Amygdala (tissue), 56 donors: Measurements from ENCODE around the gene ADTRP.

Experiments
- DNase-seq, 56 donors: peaks; one replicate each; lab custom pipeline; 2025; lab: John Stamatoyannopoulos, UW

The ADTRP gene

DNA sequence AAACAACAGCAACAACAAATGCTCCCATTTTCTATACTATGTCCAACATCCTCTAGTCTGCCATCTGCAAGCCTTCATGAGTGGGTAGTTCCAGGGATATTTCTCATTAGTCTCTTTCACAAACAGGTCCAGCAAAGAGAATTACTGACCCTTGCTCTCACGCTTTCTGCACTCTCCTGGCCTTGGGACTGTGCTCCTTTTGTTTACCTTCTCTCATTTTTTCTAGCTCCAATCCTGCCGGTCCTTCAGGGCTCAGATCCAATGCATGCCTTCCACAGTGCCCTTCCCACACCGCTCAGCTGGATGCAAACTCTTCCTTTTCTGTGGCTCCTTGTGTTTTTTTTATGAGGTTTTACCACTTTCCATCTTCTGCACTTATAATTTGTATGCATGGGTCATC, 47.2 kb downstream of the ADTRP start:
- DNase-seq = no peak

- no peak for DNase-seq
These were observed 48.0 kb downstream of the ADTRP start for GRCh38 chr6:11730641-11731040.

DNA sequence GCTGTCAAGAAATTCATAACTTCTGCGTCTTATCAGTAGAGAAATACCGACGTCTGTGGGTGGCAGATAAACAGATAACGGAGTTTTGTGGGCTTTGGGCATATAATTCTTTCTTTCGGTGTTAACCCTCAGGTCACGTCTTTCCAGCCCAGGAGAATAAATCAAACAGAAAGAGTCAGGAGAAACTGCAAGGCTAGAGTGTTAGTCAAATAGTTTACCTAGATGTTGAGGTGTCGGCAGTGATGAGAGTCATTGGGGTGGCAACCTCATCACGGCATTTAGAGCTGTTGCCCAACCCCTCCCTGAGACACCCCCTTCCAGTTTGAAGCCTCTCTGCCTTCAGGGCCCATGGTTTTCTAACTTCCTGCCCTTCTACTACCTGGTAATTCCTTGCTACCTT, 49.5 kb downstream of the ADTRP start:
- no peak for DNase-seq

- no peak for DNase-seq
These were observed 50.3 kb downstream of the ADTRP start for GRCh38 chr6:11727998-11728961.

GRCh38 chr6:11727346-11727997, 51.1 kb downstream of the ADTRP start:
- no peak for DNase-seq

DNA sequence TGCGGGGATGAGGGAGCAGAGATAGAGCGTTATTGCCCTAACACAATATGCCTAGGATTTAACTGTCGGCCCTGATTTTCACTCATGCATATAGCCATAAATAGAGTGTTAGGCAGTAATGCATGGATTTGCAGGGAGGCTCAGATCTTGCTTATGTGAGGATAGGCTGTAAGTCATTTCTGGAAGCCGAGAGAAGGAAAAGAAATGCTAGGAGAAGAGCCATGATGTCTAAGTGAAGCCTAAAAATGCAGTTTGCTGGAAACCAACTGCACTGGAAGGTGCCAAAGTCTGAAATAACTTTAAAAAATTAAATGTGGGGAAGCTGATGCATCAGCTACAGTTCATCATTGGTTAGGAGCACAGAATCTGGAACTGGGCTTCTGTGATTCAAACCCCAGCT, 54.3 kb downstream of the ADTRP start:
- no peak for DNase-seq

DNA sequence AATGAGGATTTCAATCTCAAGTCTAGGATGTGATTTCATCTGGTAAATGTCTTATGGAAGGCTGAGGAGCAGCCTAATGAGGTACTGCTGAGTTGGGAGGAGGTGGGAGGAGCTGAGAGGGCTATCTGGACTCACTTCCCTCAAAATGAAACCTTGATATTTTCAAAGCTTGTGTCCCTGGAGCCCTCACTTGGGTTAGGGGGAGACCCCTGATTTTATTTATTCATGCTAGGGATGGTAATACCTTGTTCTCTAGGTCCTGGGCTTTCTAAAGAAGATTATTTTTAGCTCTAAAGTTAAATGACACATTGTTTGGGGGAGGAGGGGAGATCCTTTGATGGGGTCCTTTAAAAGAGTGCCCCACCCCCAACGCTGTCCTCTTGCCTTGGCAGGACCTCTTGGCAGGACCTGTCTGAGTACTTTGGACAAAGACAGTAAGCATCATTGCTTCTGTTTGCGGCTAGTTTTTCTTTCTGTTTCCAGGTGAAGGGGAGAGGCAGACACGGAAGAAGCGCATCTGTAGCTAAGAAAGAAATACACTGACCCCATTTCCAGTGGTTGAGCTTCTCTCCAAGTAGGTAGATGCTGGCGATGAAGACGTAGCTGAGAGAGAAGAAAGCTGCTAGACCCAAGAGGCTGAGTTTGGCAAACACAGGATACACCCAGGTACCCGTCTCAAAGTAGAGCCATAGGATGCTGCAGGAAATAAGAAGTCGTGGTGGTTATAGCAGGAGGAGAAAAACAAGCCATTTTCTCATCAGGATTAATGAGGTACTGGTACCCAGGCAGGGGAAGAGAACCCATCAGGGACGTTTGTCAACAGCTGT, 55.6 kb downstream of the ADTRP start:
- DNase-seq = no peak

- no peak for DNase-seq
These were observed 56.4 kb downstream of the ADTRP start for GRCh38 chr6:11722220-11722619.

GRCh38 chr6:11718463-11718862, 60.1 kb downstream of the ADTRP start:
- no peak for DNase-seq

DNA sequence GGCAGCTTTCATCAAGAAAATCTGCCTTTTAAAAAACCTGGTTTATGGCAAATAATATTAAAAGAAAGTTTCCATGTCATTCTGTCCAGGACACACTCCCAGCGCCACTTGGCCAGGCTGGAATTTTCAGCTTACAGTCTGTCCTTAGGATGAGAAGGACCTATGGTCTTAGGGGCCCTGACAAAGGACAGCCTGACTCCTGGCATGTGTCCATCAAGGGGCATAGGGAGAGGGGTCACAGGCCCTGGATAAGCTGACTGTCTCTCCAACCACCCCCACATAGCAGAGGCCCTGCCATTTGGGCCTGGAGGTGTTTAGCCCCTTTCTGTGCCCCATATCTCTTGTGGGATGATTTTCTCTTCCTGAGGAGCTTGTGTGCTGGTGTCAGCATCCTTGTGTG, 60.6 kb downstream of the ADTRP start:
- DNase-seq = no peak

DNA sequence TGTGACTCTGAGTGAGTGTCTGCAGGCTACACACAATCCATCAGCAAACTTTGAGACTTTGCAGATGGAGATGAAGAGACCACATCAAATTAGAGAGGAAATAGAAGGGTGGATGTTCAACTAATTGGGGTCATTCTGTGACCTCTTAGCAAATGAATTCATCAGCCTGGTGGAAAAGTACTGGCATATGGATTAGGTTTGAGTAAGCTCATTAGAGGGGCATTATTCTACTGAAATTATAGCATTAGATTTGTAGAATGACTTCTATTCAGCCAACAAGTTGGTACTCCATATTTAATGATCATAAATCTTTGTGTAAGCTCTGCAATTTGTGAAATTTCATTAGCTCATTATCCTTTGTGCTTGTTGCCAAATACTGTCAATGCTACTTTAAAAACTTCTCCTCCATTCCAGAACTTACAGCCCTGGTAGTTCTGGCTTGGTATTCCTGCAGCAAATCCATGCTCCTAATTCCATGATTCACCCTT, 63.8 kb downstream of the ADTRP start:
- DNase-seq = no peak

DNA sequence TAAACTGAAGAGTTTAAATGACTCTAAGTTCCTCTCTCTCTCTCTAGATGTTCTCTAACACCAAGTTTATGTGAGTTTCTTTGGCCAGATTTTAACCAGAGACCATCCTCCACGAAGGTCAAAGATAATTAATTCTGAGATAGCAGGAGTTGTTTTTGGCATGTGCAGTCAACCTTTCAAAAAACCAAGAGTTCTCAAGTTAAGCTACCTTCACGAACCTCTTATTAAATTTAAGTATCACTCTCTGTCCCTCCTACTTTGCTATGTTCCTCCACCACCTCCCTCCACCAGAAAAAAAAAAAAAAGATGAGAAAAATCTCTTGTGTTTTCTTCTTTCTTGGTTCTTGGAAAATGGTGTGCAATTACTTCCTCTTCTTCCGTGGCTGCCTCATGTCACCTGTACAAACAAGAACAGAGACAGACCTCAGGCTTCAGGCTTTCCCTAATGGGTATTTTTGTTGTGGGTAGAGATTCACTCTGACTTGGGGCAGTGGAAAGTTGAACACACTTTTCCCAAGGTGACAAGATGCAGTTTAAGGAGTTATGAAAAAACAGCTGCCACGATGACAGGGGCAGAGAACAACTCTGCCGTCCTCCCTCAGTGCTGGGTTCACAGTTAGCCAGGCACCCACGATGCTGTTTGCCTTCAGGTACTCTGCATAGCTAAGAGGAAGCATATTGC, 64.3 kb downstream of the ADTRP start:
- no peak for DNase-seq

GRCh38 chr6:11712760-11713159, 65.8 kb downstream of the ADTRP start:
- DNase-seq = no peak

DNA sequence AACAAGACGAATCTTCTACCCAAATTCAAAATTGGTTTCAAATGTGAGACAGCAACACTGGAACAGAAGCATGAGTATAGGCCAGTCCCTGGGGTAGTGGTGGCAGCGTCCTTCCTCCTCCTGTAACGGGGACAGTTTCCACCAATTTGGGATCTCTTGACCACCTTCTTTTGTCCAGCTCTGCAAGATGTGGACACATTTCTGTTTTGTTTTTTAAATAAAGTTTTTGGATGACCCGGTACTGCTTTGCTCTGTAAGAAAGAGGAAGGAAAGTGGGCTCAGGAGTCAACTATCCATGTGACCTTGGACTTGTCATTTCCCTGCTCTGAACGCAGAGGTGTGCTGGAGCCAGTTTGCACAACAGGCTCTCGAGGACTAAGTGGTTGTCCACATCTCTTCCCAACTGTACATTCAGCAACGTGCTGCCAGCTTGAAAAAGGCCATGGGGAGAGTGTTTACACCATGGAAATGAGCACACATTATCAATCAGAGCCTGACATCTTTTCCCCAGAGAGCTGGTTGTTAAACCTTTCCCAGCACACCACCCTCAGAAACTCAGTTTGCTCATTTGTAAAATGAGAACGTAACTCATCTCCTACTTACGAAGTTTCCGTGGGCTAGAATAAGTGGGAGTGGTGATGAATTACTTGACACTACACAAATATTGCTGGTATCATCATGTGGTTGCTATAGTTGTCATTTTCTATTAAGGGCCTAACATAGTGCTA, 66.5 kb downstream of the ADTRP start:
- DNase-seq = no peak

DNA sequence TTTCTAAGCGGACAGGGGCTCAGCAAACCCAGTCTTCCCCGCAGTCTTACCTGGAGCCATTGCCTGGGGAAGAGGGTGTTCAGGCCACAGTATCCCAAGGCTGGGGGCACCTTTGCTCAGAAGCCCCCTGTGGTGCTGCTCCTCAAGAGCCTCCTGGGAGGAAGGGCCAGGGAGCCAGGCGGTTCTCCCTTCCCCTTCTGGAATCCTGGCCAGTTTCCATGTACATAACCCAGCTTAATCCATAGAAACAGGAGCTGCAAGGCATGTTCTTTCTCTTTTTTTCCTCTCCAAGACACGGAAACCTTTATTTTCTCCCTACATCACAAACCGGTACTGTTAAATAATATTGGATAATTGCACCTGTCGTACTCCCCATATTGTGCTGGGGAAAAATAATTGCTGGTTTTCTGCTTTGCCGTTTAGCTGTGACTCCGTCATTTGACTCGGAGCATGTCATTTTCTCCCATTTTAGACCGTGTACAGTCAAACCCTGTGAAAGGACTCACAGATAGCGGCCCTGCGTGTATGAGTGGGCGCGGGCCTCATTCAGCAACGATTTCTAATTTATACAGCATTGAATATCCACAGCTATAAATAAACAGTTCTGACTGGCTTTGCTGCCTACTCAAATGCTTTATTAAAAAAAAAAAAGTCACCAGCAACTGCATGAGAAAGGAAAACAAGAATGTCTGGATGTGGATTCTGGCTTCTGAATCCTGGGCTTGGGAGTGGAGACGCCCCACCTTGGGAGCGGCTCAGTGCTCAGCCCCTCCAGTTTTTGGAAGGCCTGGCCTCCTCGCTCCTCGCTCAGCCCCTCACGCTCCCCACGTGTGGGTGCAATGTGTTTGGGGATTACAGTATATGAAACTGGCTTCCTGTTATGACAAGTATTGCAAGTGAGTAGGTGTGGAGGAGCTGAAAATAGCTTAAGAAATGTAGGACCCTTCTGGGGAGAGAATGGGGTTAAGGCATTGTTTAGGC, 67.3 kb downstream of the ADTRP start:
- peak in 12 of 56 donors; percentile 3 to 46 (median 30) for DNase-seq

GRCh38 chr6:11710311-11710761, 68.3 kb downstream of the ADTRP start:
- peak in 1 of 56 donors; percentile 17 for DNase-seq

GRCh38 chr6:11706171-11706570, 72.4 kb downstream of the ADTRP start:
- no peak for DNase-seq

DNA sequence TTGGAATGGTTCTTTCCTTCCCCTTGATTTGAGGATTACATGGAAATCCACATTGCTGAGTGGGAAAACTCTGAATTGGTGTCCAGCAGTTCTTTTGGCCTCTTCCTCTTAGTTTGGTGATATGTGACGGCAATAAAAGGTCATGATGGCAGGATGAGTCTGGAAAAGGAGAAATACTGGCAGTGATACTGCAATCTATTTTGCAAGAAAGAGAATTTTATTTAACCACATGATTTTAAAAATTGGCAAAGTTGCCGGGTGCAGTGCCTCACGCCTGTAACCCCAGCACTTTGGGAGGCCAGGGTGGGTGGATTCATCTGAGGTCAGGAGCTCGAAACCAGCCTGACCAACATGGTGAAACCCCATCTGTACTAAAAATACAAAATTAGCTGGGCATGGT, 73.1 kb downstream of the ADTRP start:
- DNase-seq = no peak
